Activated T-cell treated with anti-CD3 and anti-CD28 coated beads, Interleukin-2, amount 50 U/mL, for 4 hours (primary cell): ENCODE results near the gene GSTA4. TPM values are rescaled to one million over a fixed set of nuclear protein-coding genes. Genes with fewer than 3 reads are reported as not detected.

ENCODE experiments used
- ATAC-seq, 2 donors: fragments of 200-7000 bp; cut with Tn5 transposase; one replicate each; pipeline ENCODE4 v1.10.0; 2021
- DNase-seq: peaks from one replicate; pipeline ENCODE4 v3.0.0-alpha.2; 2020
- H3K27me3 Mint-ChIP-seq: one replicate; pipeline ENCODE4 v1.8.0; 2021; ENCODE audit warnings: low read depth, mixed read lengths
- H3K36me3 Mint-ChIP-seq: one replicate; pipeline ENCODE4 v1.8.0; 2022; ENCODE audit warnings: mixed read lengths; ENCODE audit not compliant: insufficient read depth
- H3K4me1 Mint-ChIP-seq: one replicate; pipeline ENCODE4 v1.8.0; 2021; ENCODE audit warnings: low read depth, mixed read lengths
- H3K4me3 Mint-ChIP-seq: one replicate; pipeline ENCODE4 v1.8.0; 2021; ENCODE audit warnings: mild to moderate bottlenecking, moderate library complexity, mixed read lengths
- H3K9me3 Mint-ChIP-seq: one replicate; pipeline ENCODE4 v1.8.0; 2021; ENCODE audit warnings: mixed read lengths
- total RNA-seq, 3 donors: library from RNA; stranded (reverse); gene quantifications; one replicate each; pipeline ENCODE4 v1.2.1, GENCODE V29; 2021

GSTA4 gene
- total RNA-seq, 3 donors from 2014 or later, result 3.7 to 5.2 (median 3.9) TPM

- H3K27me3 Mint-ChIP-seq, result peaks cover 3% of the 10 kb centered on the region
- ATAC-seq (no peak), DNase-seq (no peak)
- H3K4me3 Mint-ChIP-seq, result no peak overlapping the region
- no peaks in the 10 kb centered on the region for H3K4me1 Mint-ChIP-seq
- no peaks in the 10 kb centered on the region for H3K9me3 Mint-ChIP-seq
- no peaks in the 10 kb centered on the region for H3K36me3 Mint-ChIP-seq
Measured at GRCh38 chr6:52937908-52938307, 57.2 kb downstream of the GSTA4 start.

- DNase-seq, result no peak
- Mint-ChIP-seq H3K4me3 (no peak overlapping the region), H3K36me3 (no peaks in the 10 kb centered on the region), H3K27me3 (no peaks in the 10 kb centered on the region), H3K4me1 (no peaks in the 10 kb centered on the region), H3K9me3 (no peaks in the 10 kb centered on the region)
- no peak for ATAC-seq
Measured at GRCh38 chr6:52933778-52934177, 61.3 kb downstream of the GSTA4 start.

DNA sequence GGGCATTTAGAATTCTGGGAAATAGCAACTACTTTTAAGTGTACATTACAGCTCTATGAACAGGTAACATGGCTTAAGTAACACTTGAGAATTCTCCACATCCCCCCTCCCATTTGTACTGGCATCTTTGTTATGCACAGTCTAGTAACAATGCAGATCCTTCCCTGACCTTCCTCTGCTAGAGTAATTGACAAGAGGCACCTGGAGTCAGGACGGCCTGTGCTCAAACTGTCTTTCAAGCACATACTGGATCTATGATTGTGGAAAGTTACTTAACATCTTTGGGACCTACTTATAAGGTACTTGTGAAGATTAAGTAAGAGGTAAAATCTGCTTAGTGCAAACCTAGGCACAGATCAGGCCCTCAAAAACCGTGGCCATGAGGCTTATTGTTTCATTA lies 63.7 kb downstream of the GSTA4 start:
- no peak for ATAC-seq
- H3K4me1 Mint-ChIP-seq, result no peaks in the 10 kb centered on the region
- DNase-seq, result no peak
- H3K9me3 Mint-ChIP-seq, result no peaks in the 10 kb centered on the region
- no peaks in the 10 kb centered on the region for H3K36me3 Mint-ChIP-seq
- no peak overlapping the region for H3K4me3 Mint-ChIP-seq
- H3K27me3 Mint-ChIP-seq, result peaks cover under 1% of the 10 kb centered on the region

- ATAC-seq (no peak), DNase-seq (no peak)
- Mint-ChIP-seq H3K36me3 (no peaks in the 10 kb centered on the region), H3K4me3 (no peak overlapping the region), H3K27me3 (peaks cover 4% of the 10 kb centered on the region), H3K9me3 (no peaks in the 10 kb centered on the region), H3K4me1 (no peaks in the 10 kb centered on the region)
Measured at GRCh38 chr6:52929321-52930164, 65.5 kb downstream of the GSTA4 start.

Other genes starting within 250 kb of the GSTA4 start
- gene GSTA2, start 231.8 kb downstream of the GSTA4 start, total RNA-seq, result not detected
- under 1 TPM in 1 of 3 donors, not detected in 2; 0.18 TPM for gene GSTA1, start 191.5 kb downstream of the GSTA4 start, total RNA-seq
- gene GSTA5, start 154.5 kb downstream of the GSTA4 start, total RNA-seq, result not detected
- gene GSTA3, start 85.6 kb downstream of the GSTA4 start, total RNA-seq, result not detected
- 1 to 10 TPM; 2.6 to 3.6 (median 3.2) TPM for gene CILK1, start 66.5 kb upstream of the GSTA4 start, total RNA-seq
- 10 to 100 TPM; 46.6 to 49.2 (median 49.0) TPM for gene FBXO9, start 70.1 kb upstream of the GSTA4 start, total RNA-seq
- under 1 TPM in 2 of 3 donors, not detected in 1; 0.08 to 0.11 TPM for gene GCM1, start 153.6 kb upstream of the GSTA4 start, total RNA-seq